ENCODE data around the gene CTNNA2. TPM values are rescaled to one million over a fixed set of nuclear protein-coding genes. Genes with fewer than 3 reads are reported as not detected.

CTNNA2 gene
- total and polyA plus RNA-seq, 9 of the 15 experiments (the other 6 are each of a cell fraction or from before 2014, with no cell fraction given): 0.03 to 0.40 (median 0.15) TPM

- Histone ChIP-seq H3K79me2 (ENCODE audit: control insufficient read depth, insufficient read depth, low read length) (no peaks in the 10 kb centered on the region), H3K27ac (ENCODE audit: extremely low read depth, low read depth, low read length) (no peak overlapping the region), H3K9me1 (ENCODE audit: control insufficient read depth, insufficient read depth, low read length) (no peaks in the 10 kb centered on the region), H3K36me3 (ENCODE audit: control insufficient read depth, insufficient read depth, low read length) (no peaks in the 10 kb centered on the region), H3K27me3 (ENCODE audit: control insufficient read depth in 2 of 2, insufficient read depth in 2 of 2, low read length in 2 of 2) (no peaks in the 10 kb centered on the region), H4K20me1 (replicated peaks; ENCODE audit: control insufficient read depth, insufficient read depth, low read length) (no peaks in the 10 kb centered on the region), H3K4me2 (ENCODE audit: insufficient read depth, low read length) (no peak overlapping the region), H3K4me3 (no peak overlapping the region), H3K9me3 (replicated peaks; ENCODE audit: control insufficient read depth, insufficient read depth, low read depth, low read length) (no peaks in the 10 kb centered on the region), H2AFZ (ENCODE audit: low read depth, low read length) (no peak overlapping the region), H3K9ac (ENCODE audit: insufficient read depth in 1 of 2, low read depth in 2 of 2, low read length in 2 of 2) (no peak overlapping the region), H3K4me1 (replicated peaks in 1 of 2; ENCODE audit: control insufficient read depth in 2 of 2, insufficient read depth in 2 of 2, low read length in 2 of 2) (no peaks in the 10 kb centered on the region)
- WGBS (ENCODE audit: insufficient coverage, low coverage, missing lambda C conversion rate): 2% methylated on average over 4 of the region's 4 CpGs
- BruUV-seq (replicated peaks): no TSS peak
- CTCF ChIA-PET (ENCODE audit: low intra/inter-chr PET ratio): no interaction called here
- intact Hi-C loops (cut with micrococcal nuclease): no loop called here
- ATAC-seq: no peak
- DNase-seq (ENCODE audit: extremely low read depth in 1 of 4, low spot score in 3 of 4): no peak
- no peak for FAIRE-seq
- in situ Hi-C loops (cut with MboI): no loop called here
- TF ChIP-seq, protein P1, sequence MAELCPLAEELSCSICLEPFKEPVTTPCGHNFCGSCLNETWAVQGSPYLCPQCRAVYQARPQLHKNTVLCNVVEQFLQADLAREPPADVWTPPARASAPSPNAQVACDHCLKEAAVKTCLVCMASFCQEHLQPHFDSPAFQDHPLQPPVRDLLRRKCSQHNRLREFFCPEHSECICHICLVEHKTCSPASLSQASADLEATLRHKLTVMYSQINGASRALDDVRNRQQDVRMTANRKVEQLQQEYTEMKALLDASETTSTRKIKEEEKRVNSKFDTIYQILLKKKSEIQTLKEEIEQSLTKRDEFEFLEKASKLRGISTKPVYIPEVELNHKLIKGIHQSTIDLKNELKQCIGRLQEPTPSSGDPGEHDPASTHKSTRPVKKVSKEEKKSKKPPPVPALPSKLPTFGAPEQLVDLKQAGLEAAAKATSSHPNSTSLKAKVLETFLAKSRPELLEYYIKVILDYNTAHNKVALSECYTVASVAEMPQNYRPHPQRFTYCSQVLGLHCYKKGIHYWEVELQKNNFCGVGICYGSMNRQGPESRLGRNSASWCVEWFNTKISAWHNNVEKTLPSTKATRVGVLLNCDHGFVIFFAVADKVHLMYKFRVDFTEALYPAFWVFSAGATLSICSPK (IDR thresholded peaks at IDR 0.05; ENCODE audit: borderline replicate concordance): no peak
- no peak for TF ChIP-seq ZEB2 (IDR thresholded peaks at IDR 0.05)
- no peak for TF ChIP-seq THRB (CRISPR knock-in tag; conservative IDR thresholded peaks at IDR 0.05)
- no peak for TF ChIP-seq SIRT6 (IDR thresholded peaks at IDR 0.05; ENCODE audit: low read depth, low read length)
- no peak for TF ChIP-seq ZBTB34 (CRISPR knock-in tag; IDR thresholded peaks at IDR 0.05)
- TF ChIP-seq TOE1 (IDR thresholded peaks at IDR 0.05; ENCODE audit: borderline replicate concordance): no peak
- no peak for TF ChIP-seq TOE1 (CRISPR knock-in tag; IDR thresholded peaks at IDR 0.05; ENCODE audit: borderline replicate concordance, low read depth)
- TF ChIP-seq, protein P2, sequence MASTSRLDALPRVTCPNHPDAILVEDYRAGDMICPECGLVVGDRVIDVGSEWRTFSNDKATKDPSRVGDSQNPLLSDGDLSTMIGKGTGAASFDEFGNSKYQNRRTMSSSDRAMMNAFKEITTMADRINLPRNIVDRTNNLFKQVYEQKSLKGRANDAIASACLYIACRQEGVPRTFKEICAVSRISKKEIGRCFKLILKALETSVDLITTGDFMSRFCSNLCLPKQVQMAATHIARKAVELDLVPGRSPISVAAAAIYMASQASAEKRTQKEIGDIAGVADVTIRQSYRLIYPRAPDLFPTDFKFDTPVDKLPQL (IDR thresholded peaks at IDR 0.05; ENCODE audit: extremely low read depth, insufficient read length): no peak
- TF ChIP-seq ZBTB11 (CRISPR knock-in tag; IDR thresholded peaks at IDR 0.05): no peak
- TF ChIP-seq GABPA (tag; conservative IDR thresholded peaks at IDR 0.05; ENCODE audit: low read depth): no peak
- TF ChIP-seq ZC3H8 (IDR thresholded peaks at IDR 0.05): no peak
- no peak for TF ChIP-seq NFIX (CRISPR knock-in tag; IDR thresholded peaks at IDR 0.05; ENCODE audit: low read depth)
- no peak for TF ChIP-seq SMAD3 (CRISPR knock-in tag; conservative IDR thresholded peaks at IDR 0.05)
- POLR2A ChIA-PET: no interaction called here
Observed at GRCh38 chr2:79716266-79716665, 203.4 kb downstream of the CTNNA2 start.

All from K562 (cell line).